Measurements from ENCODE around the gene SARS2.

- peak; percentile 91 for TF ChIP-seq CTCF (IDR thresholded peaks at IDR 0.05; ENCODE audit: insufficient read depth, low read length, poor library complexity, severe bottlenecking)
- no peak for TF ChIP-seq EZH2phosphoT487 (conservative IDR thresholded peaks at IDR 0.05; ENCODE audit: low read length)
Observed at GRCh38 chr19:38869836-38870607, 60.5 kb downstream of the SARS2 start.
